GM18951 (cell line): Measurements from ENCODE around the gene MARCHF3.

Source experiments
- POLR2A ChIP-seq: IDR thresholded peaks from 4 replicates; pipeline ENCODE4 v1.6.1; 2011; ENCODE audit warnings: mild to moderate bottlenecking; ENCODE audit not compliant: insufficient read length, insufficient read depth; ENCODE audit errors: extremely low read depth
- in situ Hi-C: fragments of 300-500 bp; cut with MboI; formaldehyde crosslinking; loops from one replicate; pipeline ENCODE4 v1.12.0; 2022; ENCODE audit warnings: low sequenced_read_pairs, mixed read lengths, inconsistent platforms; ENCODE audit not compliant: unreplicated experiment

The MARCHF3 gene

DNA sequence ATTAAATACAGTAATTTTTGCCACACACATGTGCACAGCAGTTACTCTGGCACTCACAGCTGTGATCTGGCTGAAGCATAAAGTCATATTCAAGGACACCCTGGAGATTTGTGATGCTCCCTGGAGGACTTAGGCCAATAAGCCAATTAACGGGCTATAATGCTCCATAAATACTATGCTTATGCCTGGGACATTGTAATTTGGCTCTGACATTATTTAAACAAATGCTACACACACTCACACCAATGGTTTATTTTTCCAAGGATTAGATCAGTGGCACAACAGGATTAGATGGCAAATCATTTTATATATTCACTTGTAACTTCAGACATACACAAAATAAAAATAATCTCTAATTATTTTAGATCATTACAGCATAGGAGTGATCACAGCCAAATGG, 142.2 kb downstream of the MARCHF3 start:
- no peak for TF ChIP-seq POLR2A
- in situ Hi-C loops, result no loop called here

GRCh38 chr5:126884269-126884819, 146.0 kb downstream of the MARCHF3 start:
- no peak for TF ChIP-seq POLR2A
- in situ Hi-C loops, result no loop called here

- in situ Hi-C loops, result no loop called here
- no peak for TF ChIP-seq POLR2A
These were observed 146.7 kb downstream of the MARCHF3 start for GRCh38 chr5:126883564-126884245.

- in situ Hi-C loops, result no loop called here
- no peak for TF ChIP-seq POLR2A
These were observed 148.3 kb downstream of the MARCHF3 start for GRCh38 chr5:126881821-126882600.

DNA sequence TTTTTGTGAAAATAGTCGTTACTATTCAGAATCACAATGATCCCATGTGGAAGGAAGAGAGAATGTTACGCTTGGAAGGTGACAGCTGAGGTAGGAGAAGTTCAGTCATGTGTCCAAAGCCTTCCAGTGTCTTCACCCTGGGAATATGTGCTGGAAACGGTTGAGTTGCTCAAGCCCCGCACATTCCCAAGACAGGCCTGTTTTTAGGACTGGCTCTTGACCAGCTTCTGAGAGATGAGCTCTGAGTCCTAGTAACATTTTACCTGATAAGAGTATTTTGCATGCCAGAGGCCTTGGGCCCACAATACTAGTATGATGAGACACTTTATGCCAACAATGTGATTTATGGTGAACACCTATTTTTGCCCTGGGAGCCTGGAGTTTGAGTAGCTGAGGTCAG, 151.7 kb downstream of the MARCHF3 start:
- TF ChIP-seq POLR2A, result no peak
- in situ Hi-C loops, result no loop called here

DNA sequence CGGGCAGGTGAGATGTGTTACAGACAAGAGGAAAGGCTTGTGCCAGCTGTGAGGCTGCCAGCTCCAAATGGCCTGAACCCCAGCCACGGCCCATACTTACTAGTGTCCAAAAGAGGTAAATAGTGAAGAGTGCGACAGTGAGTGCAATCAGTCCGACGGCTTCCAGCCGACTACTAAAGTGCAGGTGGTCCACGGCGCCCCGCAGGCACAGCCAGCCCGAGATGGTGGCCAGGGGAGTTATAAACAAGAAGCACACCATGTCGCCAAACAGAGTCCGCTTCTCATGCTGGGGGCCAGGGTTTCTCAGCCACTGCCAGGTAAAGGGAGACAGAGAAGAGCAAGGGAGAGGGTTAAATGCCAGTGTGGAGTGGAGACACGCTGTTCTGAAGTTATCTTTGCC, 152.3 kb downstream of the MARCHF3 start:
- TF ChIP-seq POLR2A, result no peak

DNA sequence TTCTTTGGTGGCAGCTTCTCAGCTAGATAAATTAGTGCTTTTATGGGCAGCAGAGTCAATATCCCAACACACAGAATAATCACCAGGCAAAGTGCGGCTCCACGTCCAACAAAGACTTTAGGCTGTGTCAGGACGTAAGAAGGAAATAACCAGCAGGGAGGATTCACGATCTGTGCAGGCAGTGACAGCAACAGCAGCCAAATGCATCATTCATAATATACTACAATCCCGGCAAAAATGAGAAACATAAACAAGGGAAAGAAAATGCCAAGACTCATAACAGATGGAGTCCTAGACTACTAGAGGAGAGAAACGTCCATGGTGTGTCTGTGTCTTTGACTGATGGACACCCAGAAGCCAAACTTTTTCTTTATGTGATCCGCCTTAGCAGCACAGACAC, 152.8 kb downstream of the MARCHF3 start:
- TF ChIP-seq POLR2A, result no peak
- in situ Hi-C loops, result no loop called here

More for the DNA sequence above, 152.3 kb downstream of the MARCHF3 start:
- in situ Hi-C loops, result no loop called here

- TF ChIP-seq POLR2A, result no peak
- in situ Hi-C loops, result no loop called here
These were observed 155.0 kb downstream of the MARCHF3 start for GRCh38 chr5:126875303-126875785.

- no peak for TF ChIP-seq POLR2A
- in situ Hi-C loops, result no loop called here
These were observed 157.6 kb downstream of the MARCHF3 start for GRCh38 chr5:126872561-126873354.

GRCh38 chr5:126871441-126871840, 158.9 kb downstream of the MARCHF3 start:
- no peak for TF ChIP-seq POLR2A
- in situ Hi-C loops, result no loop called here

DNA sequence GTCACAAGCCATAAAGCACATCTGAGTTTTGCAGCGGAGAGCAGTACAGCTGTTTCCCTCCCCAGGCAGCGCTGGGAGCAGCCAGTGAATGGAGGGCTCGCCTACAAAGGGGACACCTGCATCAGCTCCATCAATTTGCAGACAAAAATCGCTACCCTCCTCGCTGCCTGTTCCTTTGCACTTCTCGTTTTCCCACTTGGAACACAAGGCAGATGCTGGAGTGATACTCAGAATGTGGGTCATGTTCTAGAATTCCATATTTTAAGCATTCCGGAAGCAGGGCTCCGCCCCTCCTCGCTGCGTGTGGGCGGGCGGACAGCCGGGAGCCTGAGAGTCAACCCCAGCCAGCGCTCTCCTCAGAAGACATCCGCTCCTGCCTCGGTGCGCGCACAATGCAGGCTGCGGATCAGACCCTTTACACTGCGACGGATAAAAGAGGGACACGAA, 161.3 kb downstream of the MARCHF3 start:
- in situ Hi-C loops, result no loop called here
- no peak for TF ChIP-seq POLR2A

GRCh38 chr5:126868338-126869004, 161.9 kb downstream of the MARCHF3 start:
- in situ Hi-C loops, result no loop called here
- no peak for TF ChIP-seq POLR2A
